Measurements from ENCODE around the gene AGO4.
"Not testable (repeated sequence)": the region's sequence is repeated elsewhere in the genome, so short reads cannot be mapped to it uniquely, and the experiment has no call there.

The AGO4 gene
- total RNA-seq = 37.9 to 160 (median 118) reads per million in 4 experiments

DNA sequence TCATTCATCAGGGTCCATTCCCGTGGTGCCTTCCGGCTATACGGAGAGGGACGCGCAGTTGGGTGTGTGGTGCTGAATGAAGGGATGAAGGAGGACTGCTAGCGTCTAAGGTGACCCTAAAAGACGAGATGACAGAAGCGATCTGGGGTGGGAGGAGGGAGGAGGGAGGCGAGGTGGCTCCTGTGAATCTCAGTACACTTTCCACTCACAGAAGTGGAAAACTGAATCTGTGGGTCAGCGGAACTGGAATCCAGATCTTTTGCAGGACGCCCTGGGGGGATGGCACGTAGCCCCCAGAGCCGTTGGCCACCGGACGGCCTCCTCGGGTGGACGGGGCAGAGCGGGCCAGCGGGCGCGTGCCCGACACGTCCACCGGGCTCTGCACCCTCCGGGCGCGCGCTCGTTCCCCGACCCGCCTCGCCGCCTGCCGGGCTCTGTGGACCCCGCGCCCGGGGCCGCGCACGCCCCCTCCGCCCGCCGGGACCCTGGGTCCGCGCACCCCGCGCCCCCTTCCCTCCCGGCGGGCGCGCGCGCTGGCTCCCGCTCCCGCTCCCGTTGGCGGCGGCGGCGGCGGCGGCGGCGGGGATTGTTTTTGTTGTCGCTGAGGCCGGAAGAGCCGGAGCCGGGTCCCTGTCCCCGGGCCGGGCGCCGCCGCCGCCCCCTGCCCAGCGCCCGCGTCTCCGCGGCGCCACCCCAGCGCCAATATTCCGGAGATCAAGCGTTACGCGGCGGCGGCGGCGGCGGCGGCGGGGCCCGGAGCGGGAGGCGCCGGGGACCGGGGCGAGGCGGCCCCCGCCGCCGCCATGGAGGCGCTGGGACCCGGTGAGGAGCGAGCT lies at the start of gene AGO4:
TSS of gene AGO4 (plus strand) at position 403 of the 836 bp plus-strand sequence. CDS start at position 804, 401 bp downstream.
- no peak for DNase-seq

DNA sequence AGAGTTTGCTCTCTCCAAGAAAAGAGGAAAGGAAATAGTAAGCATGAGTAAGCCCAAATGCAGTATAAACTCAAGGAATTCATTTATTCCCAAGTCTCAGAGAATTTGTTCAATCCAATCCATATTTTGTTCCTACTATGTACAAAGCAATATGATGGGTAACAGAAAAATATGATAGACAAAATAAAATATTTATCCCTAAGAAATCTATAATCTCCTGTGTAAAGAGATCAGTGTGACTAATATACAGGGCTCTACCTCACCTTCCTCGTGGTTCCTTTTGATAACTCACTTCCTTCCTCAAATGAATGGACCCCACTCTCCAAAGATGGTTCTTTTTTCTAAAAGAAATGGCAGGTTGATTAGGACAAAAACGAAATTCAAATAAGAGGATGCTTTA lies 45.7 kb upstream of the AGO4 start:
- no peak for DNase-seq

DNA sequence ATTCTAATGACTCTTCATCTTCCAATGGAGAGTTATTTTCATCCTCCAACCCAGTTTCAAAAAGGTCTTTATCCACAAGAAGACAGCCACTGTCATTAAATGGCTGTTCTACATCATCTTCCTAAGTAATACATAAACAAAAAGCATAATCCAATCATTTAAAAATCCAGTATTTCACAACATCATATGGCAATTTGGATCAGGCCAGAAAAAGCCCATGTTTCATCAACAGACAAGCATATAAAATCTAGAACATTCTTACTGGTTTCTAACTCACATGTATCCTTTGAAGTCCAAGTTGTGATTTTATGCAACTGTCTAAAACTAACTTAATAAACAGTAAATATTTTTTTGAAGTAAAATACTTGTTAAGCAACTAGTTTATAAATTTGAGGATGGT lies 44.6 kb upstream of the AGO4 start:
- no peak for DNase-seq

DNA sequence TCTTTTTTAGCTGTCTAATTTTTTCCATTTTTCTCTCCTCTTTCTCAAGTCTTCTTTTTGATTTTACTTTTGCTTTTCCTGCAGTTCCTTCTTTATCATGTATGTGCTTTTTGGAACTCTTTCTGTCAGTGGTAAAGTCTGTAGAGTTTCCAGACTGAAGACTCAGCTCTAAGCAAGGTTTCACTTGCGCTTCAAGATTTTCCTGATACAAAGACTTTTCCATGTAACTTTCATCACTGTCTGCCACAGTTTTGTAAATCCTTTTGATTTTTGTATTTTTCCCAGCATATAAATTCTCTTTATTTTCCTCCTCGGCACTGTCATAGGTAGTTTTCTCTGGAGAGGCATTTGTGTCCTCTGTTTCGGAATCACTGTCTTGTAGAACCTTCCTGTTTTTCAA lies 43.5 kb upstream of the AGO4 start:
- DNase-seq = no peak

DNA sequence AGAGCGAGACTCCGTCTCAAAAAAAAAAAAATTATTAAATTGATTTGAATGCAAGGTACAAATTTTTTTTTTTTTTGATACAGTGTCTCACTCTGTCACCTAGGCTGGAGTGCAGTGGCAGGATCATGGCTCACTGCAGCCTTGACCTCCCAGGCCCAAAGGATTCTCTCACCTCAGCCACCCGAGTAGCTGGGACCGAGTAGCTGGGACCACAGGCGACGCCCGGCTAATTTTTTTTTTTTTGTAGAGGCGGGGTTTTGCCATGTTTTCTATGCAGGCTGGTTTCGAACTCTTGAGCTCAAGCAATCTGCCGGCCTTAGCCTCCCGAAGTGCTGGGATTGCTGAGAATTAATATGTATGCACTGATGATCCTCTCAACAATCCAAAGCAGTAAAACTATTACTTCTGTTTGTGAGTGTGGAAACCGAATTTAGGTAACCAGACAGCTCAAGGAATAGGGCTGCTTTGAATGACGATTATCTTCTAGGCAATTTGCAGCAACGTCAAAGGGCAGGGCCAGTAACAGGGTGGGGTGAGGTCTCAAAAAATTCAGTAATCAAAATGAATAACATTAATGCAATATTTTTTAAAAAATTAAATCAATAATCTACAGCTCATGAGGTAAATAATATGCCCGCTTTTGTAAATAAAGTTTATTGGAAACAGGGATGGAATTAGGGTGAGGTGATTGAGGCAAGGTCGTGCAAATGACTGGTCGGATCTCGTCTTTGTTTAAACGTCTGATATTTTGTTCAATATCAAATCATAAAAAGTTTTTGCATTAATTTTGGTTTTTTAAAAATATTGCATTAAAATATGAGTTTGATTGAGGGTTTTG lies 39.2 kb upstream of the AGO4 start:
- DNase-seq = no peak

DNA sequence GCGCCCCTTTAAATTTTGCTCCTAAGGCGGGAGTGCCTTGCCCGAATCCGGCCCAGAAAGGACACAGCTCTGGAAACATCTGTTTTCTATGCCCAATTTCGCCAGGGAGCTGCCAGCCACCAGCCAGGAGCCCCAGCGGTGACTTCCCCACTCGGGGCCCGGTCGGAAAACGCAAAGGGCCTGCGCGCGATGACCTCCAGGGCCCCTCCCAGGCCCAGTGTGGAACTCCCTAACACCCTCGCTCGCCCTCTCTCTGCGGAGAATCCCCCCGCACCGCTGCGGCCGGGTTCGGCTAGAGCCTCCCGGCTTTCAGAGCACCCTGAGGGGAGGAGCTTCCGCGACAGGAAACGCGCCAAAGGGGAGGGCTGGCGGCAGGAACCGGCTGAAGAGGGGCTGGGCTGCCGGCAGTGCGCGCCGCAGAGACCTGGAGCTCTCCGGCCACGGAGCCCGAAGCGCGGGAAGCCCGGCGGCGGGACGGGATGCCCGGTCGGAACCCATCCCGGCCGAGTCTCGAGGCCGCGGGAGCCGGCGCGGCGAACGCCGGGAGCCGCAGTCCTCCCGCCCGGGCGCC lies 38.5 kb upstream of the AGO4 start:
- peak; percentile 65 for DNase-seq

DNA sequence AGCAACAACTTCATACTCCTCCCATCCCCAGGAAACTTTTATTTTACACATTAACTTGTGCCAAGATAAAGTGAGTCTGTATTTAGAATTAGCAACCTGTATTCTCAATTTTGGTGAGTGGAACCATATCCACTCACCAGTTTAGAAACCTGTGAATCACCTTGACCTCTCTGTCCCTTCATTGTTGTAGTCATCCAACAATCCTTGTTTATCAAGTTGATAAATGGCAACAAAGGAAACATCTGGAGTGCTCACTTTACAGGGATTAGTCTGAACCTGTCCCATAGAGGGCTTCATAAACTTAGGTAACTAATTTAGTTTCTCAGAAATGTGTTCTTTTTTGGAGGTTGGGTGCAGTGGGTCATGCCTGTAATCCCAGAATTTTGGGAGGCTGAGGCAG lies 34.1 kb upstream of the AGO4 start:
- DNase-seq = no peak

DNA sequence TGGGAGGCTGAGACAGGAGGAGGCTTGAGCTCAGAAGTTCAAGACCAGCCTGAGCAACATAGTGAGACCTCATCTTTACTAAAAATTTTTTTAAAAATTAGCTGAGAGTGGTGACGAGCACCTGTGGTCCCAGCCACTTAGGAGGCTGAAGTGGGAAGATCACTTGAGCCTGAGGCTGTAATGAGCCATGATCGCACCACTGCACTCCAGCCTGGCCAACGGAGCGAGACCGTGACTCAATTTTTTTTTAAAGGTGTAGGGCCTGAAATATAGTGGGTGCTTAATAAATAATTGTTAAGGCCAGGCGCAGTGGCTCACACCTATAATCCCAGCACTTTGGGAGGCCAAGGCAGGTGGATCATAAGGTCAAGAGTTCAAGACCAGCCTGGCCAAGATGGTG lies 31.6 kb upstream of the AGO4 start:
- DNase-seq = not testable (repeated sequence)

DNA sequence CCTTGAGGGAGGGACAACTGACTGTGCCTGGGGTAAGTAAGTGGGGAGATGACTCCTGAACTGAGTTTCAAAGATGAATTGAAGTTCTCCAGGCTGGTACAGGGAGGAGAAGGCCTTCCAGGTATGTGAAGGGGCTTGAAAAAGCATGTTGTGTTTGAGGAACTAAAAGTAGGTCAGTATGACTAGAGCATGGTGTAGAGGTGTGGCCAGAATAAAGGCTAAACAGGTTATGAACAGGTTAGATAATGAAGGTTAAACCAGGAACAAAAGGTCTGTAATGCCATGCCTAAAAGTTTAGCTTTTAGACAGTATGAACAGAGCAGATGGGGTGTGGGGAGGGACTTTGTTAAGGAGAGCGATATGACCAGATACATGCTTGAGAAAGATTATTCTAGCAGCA lies 30.7 kb upstream of the AGO4 start:
- DNase-seq = no peak

DNA sequence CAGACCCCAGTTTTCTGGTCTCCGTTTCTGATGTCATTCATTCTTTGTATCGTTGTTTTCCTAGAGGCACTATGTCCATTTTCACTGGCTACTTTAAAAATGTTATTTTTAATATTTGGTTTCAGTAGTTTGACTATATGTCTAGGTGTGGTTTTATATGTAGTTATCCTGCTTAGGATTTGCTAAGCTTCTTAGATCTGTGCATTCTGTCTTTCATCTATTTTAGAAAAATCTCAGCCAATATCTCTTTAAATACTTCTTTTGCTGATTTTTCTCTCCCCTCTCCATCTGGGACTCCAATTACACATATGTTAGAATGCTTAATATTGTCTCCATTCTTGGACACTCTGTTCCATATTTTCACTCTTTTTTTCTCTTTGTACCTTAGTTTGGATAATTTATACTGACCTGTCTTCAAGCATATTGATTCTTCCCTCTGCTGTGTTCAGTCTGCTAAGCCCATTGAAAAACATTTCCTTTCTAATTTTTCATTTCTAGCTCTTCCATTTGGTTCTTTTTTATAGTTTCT lies 24.7 kb upstream of the AGO4 start:
- no peak for DNase-seq

DNA sequence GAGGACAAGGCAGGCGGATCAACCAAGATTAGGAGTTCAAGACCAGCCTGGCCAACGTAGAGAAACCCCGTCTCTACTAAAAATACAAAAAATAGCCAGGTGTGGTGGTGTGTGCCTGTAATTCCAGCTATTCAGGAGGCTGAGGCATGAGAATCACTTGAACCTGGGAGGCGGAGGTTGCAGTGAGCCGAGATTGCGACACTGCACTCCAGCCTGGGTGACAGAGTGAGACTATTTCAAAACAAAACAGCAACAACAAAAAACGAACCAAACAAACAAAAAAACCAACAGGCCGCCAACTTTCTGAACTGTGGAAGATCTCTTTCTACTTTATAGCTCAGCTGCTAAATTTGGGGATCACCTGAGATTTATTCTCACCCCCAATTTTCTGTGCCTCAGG lies 23.5 kb upstream of the AGO4 start:
- DNase-seq = not testable (repeated sequence)

DNA sequence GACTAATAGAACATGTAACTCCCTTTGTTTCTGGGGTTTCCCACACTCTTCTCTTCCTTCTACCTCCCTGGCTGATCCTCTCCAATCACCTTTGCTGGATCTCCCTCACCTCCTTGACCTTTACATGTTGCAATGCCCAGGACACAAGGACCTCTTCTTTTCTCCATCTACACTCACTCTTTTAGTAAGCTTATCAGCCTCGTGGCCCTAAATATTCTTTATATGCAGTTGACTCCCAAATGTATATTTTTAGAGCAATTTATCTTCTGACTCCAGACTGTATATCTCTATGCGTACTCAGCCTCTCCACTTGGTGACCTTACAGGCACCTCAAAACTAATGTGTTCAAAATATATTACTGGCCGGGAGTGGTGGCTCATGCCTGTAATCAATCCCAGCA lies 19.7 kb upstream of the AGO4 start:
- no peak for DNase-seq

DNA sequence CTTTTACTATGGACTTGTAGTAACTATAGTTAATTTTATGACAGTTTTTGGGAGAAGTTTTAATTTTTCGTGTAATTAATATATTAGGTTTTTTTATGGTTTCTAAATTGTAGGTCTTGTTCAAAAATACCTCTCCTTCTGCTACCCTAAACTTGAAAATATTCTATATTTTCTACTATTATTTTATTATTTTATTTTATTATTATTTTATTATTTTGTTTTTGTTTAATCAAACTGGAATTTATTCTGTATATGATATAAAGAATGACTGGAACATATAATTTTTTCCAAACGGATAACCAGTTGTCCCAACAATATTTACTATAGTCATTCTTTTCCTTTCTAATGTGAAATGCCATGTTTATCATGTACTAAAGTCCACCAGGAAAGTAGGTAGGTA lies 17.1 kb upstream of the AGO4 start:
- DNase-seq = no peak

DNA sequence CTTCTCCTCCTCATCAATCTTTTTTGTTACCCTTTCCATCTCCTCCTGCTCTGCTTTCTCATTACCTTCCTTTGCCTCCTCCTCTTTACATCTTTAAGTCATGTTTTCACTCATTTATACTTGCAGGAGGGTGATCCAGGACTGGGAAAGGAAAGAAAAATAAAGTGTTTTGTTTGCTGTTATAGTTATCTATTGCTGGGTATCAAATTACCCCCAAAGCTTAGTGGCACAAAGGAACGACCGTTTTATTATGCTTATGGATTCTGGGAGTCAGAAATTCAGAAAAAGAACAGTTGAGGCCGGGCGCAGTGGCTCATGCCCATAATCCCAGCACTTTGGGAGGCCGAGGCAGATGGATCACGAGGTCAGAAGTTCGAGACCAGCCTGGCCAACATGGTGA lies 12.5 kb upstream of the AGO4 start:
- no peak for DNase-seq

DNA sequence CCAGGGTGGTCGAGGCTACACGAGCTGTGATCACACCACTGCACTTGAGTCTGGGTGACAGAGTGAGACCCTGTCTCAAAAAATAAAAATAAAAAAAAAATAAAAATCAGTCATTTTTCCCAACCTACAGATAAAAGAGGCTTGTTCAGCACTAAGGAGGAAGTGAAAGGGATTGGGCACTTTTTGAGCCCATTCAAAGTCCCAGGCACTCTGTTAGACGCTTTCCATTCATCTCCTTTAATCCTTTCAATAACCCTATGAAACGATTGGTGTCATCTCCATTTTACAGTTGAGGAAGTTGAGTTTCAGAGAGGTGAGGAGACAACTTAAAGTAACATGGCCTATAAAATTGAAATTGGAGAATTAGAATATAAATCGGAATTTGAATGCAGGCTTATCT lies 10.4 kb upstream of the AGO4 start:
- no peak for DNase-seq

DNA sequence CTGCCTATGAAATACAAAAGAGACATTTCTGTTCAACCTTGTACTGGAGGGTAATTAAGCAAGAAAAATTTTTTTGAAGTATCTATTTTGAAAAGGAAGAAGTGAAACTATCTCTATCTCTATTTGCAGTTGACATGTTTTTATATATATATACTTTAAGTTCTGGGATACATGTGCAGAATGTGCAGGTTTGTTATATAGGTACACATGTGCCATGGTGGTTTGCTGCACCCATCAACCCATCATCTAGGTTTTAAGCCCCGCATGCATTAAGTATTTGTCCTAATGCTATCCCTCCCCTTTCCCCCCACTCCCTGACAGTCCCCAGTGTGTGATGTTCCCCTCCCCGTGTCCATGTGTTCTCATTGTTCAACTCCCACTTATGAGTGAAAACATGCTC lies 9.8 kb upstream of the AGO4 start:
- DNase-seq = not testable (repeated sequence)

DNA sequence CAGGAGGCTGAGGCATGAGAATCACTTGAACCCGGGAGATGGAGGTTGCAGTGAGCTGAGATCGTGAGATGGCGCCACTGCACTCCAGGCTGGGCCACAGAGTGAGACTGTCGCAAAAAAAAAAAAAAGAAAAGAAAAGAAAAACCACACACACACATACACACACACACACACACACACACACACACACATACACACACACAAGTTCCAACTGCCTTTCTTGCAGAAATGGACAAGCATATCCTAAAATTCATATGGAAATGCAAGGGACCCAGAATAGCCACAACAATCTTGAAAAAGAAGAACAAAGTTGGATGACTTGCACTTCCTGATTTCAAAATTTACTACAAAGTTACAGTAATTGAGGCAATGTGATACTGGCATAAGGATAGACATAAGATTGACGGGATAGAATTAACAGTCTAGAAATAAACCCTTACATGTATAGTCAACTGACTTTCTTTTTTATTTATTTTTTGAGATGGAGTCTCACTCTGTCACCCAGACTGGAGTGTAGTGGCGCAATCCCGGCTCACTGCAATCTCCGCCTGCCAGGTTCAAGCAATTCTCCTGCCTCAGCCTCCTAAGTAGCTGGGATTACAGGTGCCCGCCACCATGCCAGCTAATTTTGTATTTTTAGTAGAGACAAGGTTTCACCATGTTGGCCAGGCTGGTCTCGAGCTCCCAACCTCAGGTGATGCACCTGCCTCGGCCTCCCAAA lies 7.5 kb upstream of the AGO4 start:
- DNase-seq = not testable (repeated sequence)

DNA sequence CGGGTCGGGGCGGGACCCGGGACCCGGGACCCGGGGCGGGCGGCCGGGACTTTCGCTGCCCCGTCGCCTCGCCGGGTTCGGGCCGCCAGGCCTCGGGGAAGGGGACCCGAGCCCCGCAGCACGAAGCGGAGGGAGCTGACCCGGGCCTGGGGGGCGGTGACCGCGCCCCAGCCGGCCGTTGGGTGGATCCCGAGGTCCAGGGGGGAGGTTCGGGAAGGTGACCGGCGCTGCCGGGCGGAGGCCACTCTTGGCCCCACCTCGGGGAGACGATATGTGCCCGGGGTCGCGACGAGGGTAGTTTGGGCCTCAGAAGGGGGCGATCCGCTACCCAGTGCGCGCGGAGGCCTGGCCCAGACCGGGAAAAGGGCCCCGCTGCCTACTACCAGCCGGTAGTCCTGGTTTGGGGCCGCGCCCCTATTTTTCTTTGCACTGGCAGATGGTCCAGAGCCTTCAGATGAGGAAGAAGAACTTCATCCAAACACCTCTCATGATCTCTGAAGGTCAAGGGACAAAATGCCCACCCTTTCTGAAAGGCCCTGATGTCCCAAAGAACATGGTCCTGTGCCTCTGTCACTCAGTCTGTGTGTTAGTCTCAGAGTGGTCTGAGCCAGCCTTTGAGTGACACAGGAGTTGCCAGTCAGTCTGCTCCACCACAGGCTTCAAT lies 766 bp downstream of the AGO4 start:
- DNase-seq = no peak

DNA sequence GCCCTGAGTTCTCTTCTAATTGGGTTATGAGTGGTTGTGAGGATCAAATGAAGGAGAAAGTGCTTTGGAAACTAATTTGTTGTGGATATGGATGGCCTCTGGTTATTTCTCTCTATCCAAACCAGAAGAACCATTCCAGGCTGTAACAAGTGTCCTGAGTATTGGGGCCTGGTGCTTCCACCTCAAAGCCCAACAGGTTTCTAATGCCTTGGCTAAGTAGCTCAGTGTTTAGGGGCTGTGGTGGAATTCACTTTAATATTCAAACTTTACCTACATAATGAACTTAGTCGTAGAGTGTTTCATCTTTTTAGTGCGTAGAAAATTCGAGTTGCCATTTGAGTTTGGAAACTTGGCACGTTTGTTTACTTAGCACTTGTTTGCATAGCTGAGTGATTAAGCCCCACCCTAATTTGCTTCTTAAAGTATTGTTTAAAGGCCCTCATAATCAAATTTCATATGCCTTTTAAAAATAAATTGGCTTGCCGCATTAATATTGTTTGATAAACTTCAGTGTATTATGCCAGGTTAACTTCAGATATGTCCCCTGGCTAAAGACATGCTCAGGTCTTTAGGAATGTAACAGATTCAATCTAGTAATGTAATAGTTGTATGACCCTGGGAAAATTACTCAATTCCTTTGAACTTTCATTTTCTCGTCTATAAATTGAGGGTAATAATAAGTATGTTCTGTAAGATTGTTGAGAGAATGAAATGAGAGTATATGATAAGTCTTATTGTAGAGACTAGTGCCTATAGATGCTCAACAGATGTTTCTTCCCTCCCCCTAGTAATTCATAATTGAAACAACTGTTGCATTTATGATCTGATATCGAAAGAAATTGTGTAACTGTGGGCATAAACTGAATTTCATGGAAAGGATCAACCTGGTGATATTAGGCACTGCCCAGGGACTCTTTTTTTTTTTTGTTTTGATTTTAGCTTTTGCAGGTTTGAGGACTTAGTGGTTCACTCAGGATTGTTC lies 1.6 kb downstream of the AGO4 start:
- no peak for DNase-seq

DNA sequence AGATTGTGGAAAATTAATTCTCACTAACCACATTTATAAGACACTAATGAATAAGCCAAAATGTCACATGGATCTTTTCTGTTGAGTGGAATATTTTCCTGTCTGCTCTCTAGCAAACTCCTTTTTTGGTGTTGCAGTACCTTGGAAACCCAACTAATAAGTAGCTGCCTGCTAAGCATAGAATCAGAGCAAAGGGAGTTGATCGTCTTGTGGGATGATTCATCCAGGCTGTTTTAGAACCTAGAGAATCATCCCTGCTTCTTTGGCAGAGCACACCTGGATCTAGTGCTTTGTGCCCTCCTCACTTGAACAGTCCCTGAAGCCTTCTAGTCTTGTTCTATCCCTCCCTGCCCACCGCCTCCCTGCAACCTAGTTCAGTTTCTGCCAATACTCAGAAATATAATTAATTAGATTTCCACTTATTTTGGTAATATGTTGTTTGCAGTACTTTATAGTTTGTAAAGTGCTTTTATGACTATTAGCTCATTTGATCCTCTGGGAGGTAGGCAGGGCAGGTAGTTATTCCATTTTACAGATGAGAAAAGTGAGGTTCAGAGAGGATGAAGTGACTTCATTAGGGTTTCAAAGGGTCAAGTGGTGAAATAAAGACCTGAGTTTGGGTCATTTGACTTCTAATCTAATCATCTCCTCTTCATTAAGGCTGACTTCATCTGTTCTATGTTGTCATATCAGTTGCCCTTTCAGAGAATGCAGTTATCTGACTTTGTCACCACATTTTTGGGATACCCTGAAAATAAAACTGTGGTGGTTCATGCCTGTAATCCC lies 2.5 kb downstream of the AGO4 start:
- no peak for DNase-seq
